ENCODE results near the gene EBI3.

GRCh38 chr19:4266253-4267000, 37.1 kb downstream of the EBI3 start:
- TF ChIP-seq CTCF (IDR thresholded peaks at IDR 0.05 in 8 of 11, conservative IDR thresholded peaks at IDR 0.05 in 3 of 11) (no peak), POLR2A (IDR thresholded peaks at IDR 0.05) (no peak)

Data from spleen (tissue), 7 donors.